SKM-1 treated with dmso at 0.1 percent for 144 hours (cell line): Measurements from ENCODE around the gene LMF2.
A peak's percentile ranks its signal among the peaks of the same experiment; 100 is the strongest.

Experiments
- DNase-seq: peaks from one replicate; lab custom pipeline; 2025; ENCODE audit not compliant: unreplicated experiment; lab: John Stamatoyannopoulos, UW

The LMF2 gene

GRCh38 chr22:50536226-50536625, 28.7 kb upstream of the LMF2 start:
- no peak for DNase-seq

GRCh38 chr22:50535113-50535512, 27.6 kb upstream of the LMF2 start:
- DNase-seq = no peak

GRCh38 chr22:50533856-50534711, 26.6 kb upstream of the LMF2 start:
- peak; percentile 47 for DNase-seq

GRCh38 chr22:50532824-50533796, 25.6 kb upstream of the LMF2 start:
- DNase-seq = no peak

GRCh38 chr22:50531962-50532674, 24.6 kb upstream of the LMF2 start:
- no peak for DNase-seq

- DNase-seq = peak; percentile 38
These were observed 24.1 kb upstream of the LMF2 start for GRCh38 chr22:50531546-50531961.

- DNase-seq = peak; percentile 85
These were observed 23.5 kb upstream of the LMF2 start for GRCh38 chr22:50530877-50531545.

GRCh38 chr22:50530580-50530876, 23.0 kb upstream of the LMF2 start:
- no peak for DNase-seq

GRCh38 chr22:50529897-50530579, 22.5 kb upstream of the LMF2 start, which contains the start of gene TYMP:
Gene TYMP (minus strand): TSS chr22:50530012. CDS start chr22:50529709, 303 bp downstream.
- peak; percentile 70 for DNase-seq

- no peak for DNase-seq
These were observed 22.0 kb upstream of the LMF2 start for GRCh38 chr22:50529416-50529896.

- DNase-seq = no peak
These were observed 21.3 kb upstream of the LMF2 start for GRCh38 chr22:50528682-50529415.

- no peak for DNase-seq
These were observed 20.6 kb upstream of the LMF2 start for GRCh38 chr22:50527921-50528681.

GRCh38 chr22:50526834-50527801, 19.6 kb upstream of the LMF2 start:
- DNase-seq = peak; percentile 83

GRCh38 chr22:50526108-50526833, 18.8 kb upstream of the LMF2 start:
- peak; percentile 63 for DNase-seq

- DNase-seq = no peak
These were observed 18.3 kb upstream of the LMF2 start for GRCh38 chr22:50525858-50526107.

- peak; percentile 94 for DNase-seq
These were observed 17.8 kb upstream of the LMF2 start, which contains the start of gene SCO2 for GRCh38 chr22:50525104-50525857. Gene SCO2 (minus strand): TSS chr22:50525598. CDS start chr22:50524411, 1,187 bp downstream.
